HL-60 (cell line): ENCODE data around the gene UNC93A.
"Not testable (repeated sequence)": the region's sequence is repeated elsewhere in the genome, so short reads cannot be mapped to it uniquely, and the experiment has no call there.

Experiments used
- DNase-seq, 2 experiments: peaks; one replicate each; pipeline ENCODE4 v3.0.0-alpha.2; 2010 to 2020; ENCODE audit warnings: low read depth in 1 of 2, low spot score in 1 of 2
- H3K27ac ChIP-seq: fragments of 250-450 bp; sonication (Bioruptor Pico); replicated peaks from 2 replicates; pipeline ENCODE4 v1.5.1; 2020; ENCODE audit warnings: mild to moderate bottlenecking, moderate library complexity
- H3K27me3 ChIP-seq: fragments of 250-450 bp; sonication (Bioruptor Pico); 2 replicates; pipeline ENCODE4 v1.5.1; 2021; ENCODE audit warnings: mild to moderate bottlenecking, moderate library complexity; ENCODE audit not compliant: insufficient read depth, poor library complexity, severe bottlenecking
- H3K4me3 ChIP-seq: replicated peaks from 2 replicates; pipeline ENCODE4 v1.5.1; 2011; ENCODE audit warnings: mild to moderate bottlenecking, control low read depth, low read length; ENCODE audit not compliant: insufficient read depth
- CTCF ChIP-seq: IDR thresholded peaks from one replicate; pipeline ENCODE4 v1.5.1; 2011; ENCODE audit warnings: low read length, control low read depth, inconsistent platforms; ENCODE audit not compliant: insufficient read depth
- GABPA ChIP-seq: IDR thresholded peaks from 2 replicates; pipeline ENCODE4 v1.6.1; 2012; ENCODE audit warnings: low read depth
- POLR2AphosphoS5 ChIP-seq: IDR thresholded peaks from 2 replicates; pipeline ENCODE4 v1.6.1; 2012; ENCODE audit warnings: low read depth
- REST ChIP-seq: IDR thresholded peaks from 2 replicates; pipeline ENCODE4 v1.6.1; 2012; ENCODE audit warnings: low read depth; ENCODE audit not compliant: insufficient replicate concordance
- SPI1 ChIP-seq: IDR thresholded peaks from 2 replicates; pipeline ENCODE4 v1.6.1; 2012; ENCODE audit warnings: low read depth, mild to moderate bottlenecking, borderline replicate concordance

UNC93A gene

DNA sequence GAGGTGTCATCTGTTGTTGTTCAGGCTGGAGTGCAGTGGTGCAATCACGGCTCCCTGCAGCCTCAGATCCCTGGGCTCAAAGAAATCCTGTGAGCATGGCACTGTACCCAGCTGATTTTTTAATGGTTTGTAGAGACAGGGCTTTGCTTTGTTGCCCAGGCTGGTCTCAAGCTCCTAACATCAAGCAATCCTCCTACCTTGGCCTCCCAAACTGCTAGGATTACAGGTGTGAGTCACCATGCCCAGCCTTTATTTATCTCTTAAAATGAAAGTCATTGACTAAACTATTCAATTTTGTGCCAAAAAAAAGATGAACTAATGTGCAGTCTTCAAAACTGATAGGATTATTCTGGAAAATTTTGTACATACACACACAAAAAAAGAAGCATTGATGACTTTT is 38.8 kb upstream of the UNC93A start:
- Histone ChIP-seq H3K4me3 (no peak overlapping the region), H3K27me3 (peaks cover 3% of the 10 kb centered on the region), H3K27ac (no peak overlapping the region)
- TF ChIP-seq SPI1 (no peak), CTCF (no peak), REST (no peak), POLR2AphosphoS5 (no peak), GABPA (no peak)
- DNase-seq: no peak

- H3K27me3 ChIP-seq: no peaks in the 10 kb centered on the region
- no peak for TF ChIP-seq GABPA
- no peak for TF ChIP-seq SPI1
- TF ChIP-seq REST: no peak
- TF ChIP-seq POLR2AphosphoS5: no peak
- TF ChIP-seq CTCF: no peak
- no peak overlapping the region for H3K27ac ChIP-seq
- H3K4me3 ChIP-seq: no peak overlapping the region
- no peak for DNase-seq
Measured at GRCh38 chr6:167255918-167256553, 35.1 kb upstream of the UNC93A start.

- TF ChIP-seq REST (no peak), GABPA (no peak), POLR2AphosphoS5 (no peak), CTCF (no peak), SPI1 (no peak)
- no peak overlapping the region for H3K4me3 ChIP-seq
- no peak for DNase-seq
- H3K27me3 ChIP-seq: peaks cover 2% of the 10 kb centered on the region
- H3K27ac ChIP-seq: no peak overlapping the region
Measured at GRCh38 chr6:167258646-167259045, 32.5 kb upstream of the UNC93A start.

GRCh38 chr6:167266057-167266829 is 24.9 kb upstream of the UNC93A start:
- not testable (repeated sequence) for DNase-seq, H3K27me3 ChIP-seq, H3K27ac ChIP-seq, H3K4me3 ChIP-seq
